B cell (primary cell): ENCODE measurements around the gene UNC5B. TPM values are rescaled to one million over a fixed set of nuclear protein-coding genes. Genes with fewer than 3 reads are reported as not detected.

Experiments used
- ATAC-seq: fragments of 200-7000 bp; cut with Tn5 transposase; one replicate; pipeline ENCODE4 v1.10.0; 2021; ENCODE audit warnings: low read depth, mild to moderate bottlenecking, moderate number of reproducible peaks, moderate library complexity
- CTCF ChIA-PET: fragments of 350-600 bp; sonication (Branson Sonifier 250); formaldehyde crosslinking; loops from one replicate; lab custom pipeline; 2021; ENCODE audit warnings: antibody characterized with exemption, inconsistent platforms; lab: Charles Lee
- POLR2A ChIA-PET: fragments of 350-600 bp; sonication (Branson Sonifier 250); formaldehyde crosslinking; loops from one replicate; lab custom pipeline; 2021; ENCODE audit warnings: antibody characterized with exemption; lab: Charles Lee
- DNase-seq: peaks from one replicate; pipeline ENCODE4 v3.0.0; 2013
- H2AFZ ChIP-seq: 2 replicates; pipeline ENCODE4 v1.6.1; 2012; ENCODE audit warnings: mild to moderate bottlenecking, low read depth, low read length; ENCODE audit not compliant: insufficient read depth, poor library complexity, severe bottlenecking
- H3K27ac ChIP-seq, 2 donors: 1 replicate in 1 of 2; 2 replicates in 1 of 2; pipeline ENCODE4 v1.5.1; 2012 to 2013; ENCODE audit warnings: low read length in 2 of 2, mild to moderate bottlenecking in 2 of 2, moderate library complexity in 1 of 2
- H3K27me3 ChIP-seq, 4 experiments: fragments of 200-600 bp in 1 of 4; sonication (generic) in 1 of 4; replicated peaks in 1 of 4; 1 replicate in 2 of 4; 2 replicates in 2 of 4; pipeline versions ENCODE4 v1.6.1 to v1.7.0; 2013 to 2016; ENCODE audit warnings: low read length in 3 of 4, mild to moderate bottlenecking in 2 of 4, mixed read lengths in 1 of 4, moderate library complexity in 1 of 4; ENCODE audit not compliant: insufficient read depth in 4 of 4, control insufficient read depth in 3 of 4; ENCODE audit errors: control extremely low read depth in 1 of 4
- H3K36me3 ChIP-seq, 2 experiments: replicated peaks in 1 of 2; 1 replicate in 1 of 2; 2 replicates in 1 of 2; pipeline versions ENCODE4 v1.6.1 to v1.7.1; 2013; ENCODE audit warnings: low read length in 1 of 2; ENCODE audit not compliant: insufficient read depth in 2 of 2, control insufficient read depth in 1 of 2; ENCODE audit errors: control extremely low read depth in 1 of 2, extremely low read depth in 1 of 2
- H3K4me1 ChIP-seq, 2 donors: fragments of 200-600 bp in 1 of 2; sonication (generic) in 1 of 2; 1 replicate in 1 of 2; 2 replicates in 1 of 2; pipeline versions ENCODE4 v1.5.1 to v1.6.1; 2013 to 2017; ENCODE audit warnings: low read length in 2 of 2; ENCODE audit not compliant: control insufficient read depth in 2 of 2, insufficient read depth in 2 of 2
- H3K4me2 ChIP-seq: replicated peaks from 2 replicates; pipeline ENCODE3; 2012; ENCODE audit warnings: mild to moderate bottlenecking, low read depth, low read length; ENCODE audit not compliant: poor library complexity, severe bottlenecking
- H3K4me3 ChIP-seq, 5 experiments: fragments of 200-600 bp in 1 of 5; sonication (generic) in 1 of 5; 1 replicate in 3 of 5; 2 replicates in 2 of 5; pipeline versions ENCODE4 v1.5.1 to v1.7.0; 2011 to 2016; ENCODE audit warnings: low read length in 4 of 5, mild to moderate bottlenecking in 4 of 5, low read depth in 2 of 5, control low read depth in 1 of 5, moderate library complexity in 1 of 5; ENCODE audit not compliant: insufficient read depth in 1 of 5; ENCODE audit errors: control extremely low read depth in 1 of 5, extremely low read depth in 1 of 5
- H3K79me2 ChIP-seq: fragments of 200-600 bp; sonication (generic); one replicate; pipeline ENCODE4 v1.6.0; 2016; ENCODE audit warnings: low read length; ENCODE audit not compliant: control insufficient read depth, insufficient read depth
- H3K9ac ChIP-seq: fragments of 200-600 bp; sonication (generic); 2 replicates; pipeline ENCODE4 v1.6.1; 2017; ENCODE audit warnings: mild to moderate bottlenecking, low read length, moderate library complexity
- H3K9me3 ChIP-seq, 3 donors: one replicate each; pipeline versions ENCODE4 v1.6.1 to v1.7.1; 2013; ENCODE audit warnings: low read length in 2 of 3; ENCODE audit not compliant: control insufficient read depth in 2 of 3, insufficient read depth in 1 of 3; ENCODE audit errors: control extremely low read depth in 1 of 3
- H4K20me1 ChIP-seq: 2 replicates; pipeline ENCODE4 v1.6.0; 2012; ENCODE audit warnings: mild to moderate bottlenecking, low read length; ENCODE audit not compliant: insufficient read depth, control insufficient read depth, poor library complexity, severe bottlenecking
- H3K27ac Mint-ChIP-seq: one replicate; pipeline ENCODE4 v1.8.0; 2021; ENCODE audit warnings: mixed read lengths
- H3K27me3 Mint-ChIP-seq: one replicate; pipeline ENCODE4 v1.8.0; 2021; ENCODE audit warnings: mixed read lengths
- H3K4me1 Mint-ChIP-seq: one replicate; pipeline ENCODE4 v1.8.0; 2021; ENCODE audit warnings: mixed read lengths
- H3K4me3 Mint-ChIP-seq: one replicate; pipeline ENCODE4 v1.8.0; 2021; ENCODE audit warnings: mixed read lengths
- H3K9me3 Mint-ChIP-seq: one replicate; pipeline ENCODE4 v1.8.0; 2022; ENCODE audit warnings: mixed read lengths; ENCODE audit not compliant: insufficient read depth
- CTCF ChIP-seq: fragments of 200-600 bp; IDR thresholded peaks from one replicate; pipeline ENCODE4 v1.8.0; 2022; ENCODE audit warnings: antibody characterized with exemption, mild to moderate bottlenecking
- EZH2 ChIP-seq: IDR thresholded peaks from 2 replicates; pipeline ENCODE4 v1.6.1; 2012; ENCODE audit warnings: borderline replicate concordance, low read depth, mild to moderate bottlenecking, moderate library complexity, low read length; ENCODE audit not compliant: insufficient read depth, poor library complexity, severe bottlenecking
- WGBS: methylation state at CpG from one replicate; pipeline ENCODE4 v1.1.5; 2013; ENCODE audit warnings: missing lambda C conversion rate; ENCODE audit not compliant: insufficient coverage; 5-methylcytosine and 5-hydroxymethylcytosine counted together
- intact Hi-C: fragments of 100-400 bp; cut with micrococcal nuclease; formaldehyde crosslinking; loops from one replicate; pipeline ENCODE4 v1.10.0; 2022
- polyA plus RNA-seq: library from polyadenylated mRNA; depleted of rRNA; stranded (reverse); fragments of >200 nt; gene quantifications from 2 replicates; pipeline ENCODE4 v1.2.3, GENCODE V29; 2012
- total RNA-seq, 2 donors: library from RNA; stranded (reverse); fragments of 120-200 nt in 1 of 2; gene quantifications; 1 replicate in 1 of 2; 2 replicates in 1 of 2; pipeline versions ENCODE4 v1.2.3 to v1.2.4, GENCODE V29; 2013 to 2022

Gene UNC5B
- total and polyA plus RNA-seq, 2 donors (not counting 1 experiment from before 2014, with no cell fraction given), result not detected

- Histone ChIP-seq H2AFZ (no peak overlapping the region), H3K36me3 (no peaks in the 10 kb centered on the region), H3K27me3 (peaks cover 0 to 40% (median 21%) of the 10 kb centered on the region in 4 experiments), H3K27ac (no peak overlapping the region), H3K9ac (no peak overlapping the region), H3K4me3 (no peak overlapping the region), H3K79me2 (no peaks in the 10 kb centered on the region), H4K20me1 (no peaks in the 10 kb centered on the region), H3K4me2 (no peak overlapping the region), H3K9me3 (no peaks in the 10 kb centered on the region), H3K4me1 (peaks cover 5 to 7% of the 10 kb centered on the region in 2 donors)
- no peak overlapping the region for H3K27ac Mint-ChIP-seq
- H3K4me1 Mint-ChIP-seq, result peaks cover 7% of the 10 kb centered on the region
- H3K9me3 Mint-ChIP-seq, result no peaks in the 10 kb centered on the region
- H3K4me3 Mint-ChIP-seq, result no peak overlapping the region
- DNase-seq (no peak), ATAC-seq (no peak)
- TF ChIP-seq CTCF (no peak), EZH2 (no peak)
- ChIA-PET CTCF (no interaction called here), POLR2A (no interaction called here)
- peaks cover 71% of the 10 kb centered on the region for H3K27me3 Mint-ChIP-seq
- intact Hi-C loops, result no loop called here
Measured at GRCh38 chr10:71207578-71207977, 4.8 kb upstream of the UNC5B start.

- H3K27ac ChIP-seq, result no peak overlapping the region
- H2AFZ ChIP-seq, result no peak overlapping the region
- H3K4me1 ChIP-seq, result peaks cover 12 to 18% of the 10 kb centered on the region in 2 donors
- Mint-ChIP-seq H3K4me1 (peaks cover 13% of the 10 kb centered on the region), H3K27ac (no peak overlapping the region), H3K4me3 (no peak overlapping the region), H3K27me3 (peaks cover 67% of the 10 kb centered on the region), H3K9me3 (no peaks in the 10 kb centered on the region)
- peak overlapping the region; percentile 25 for H3K4me2 ChIP-seq
- no peaks in the 10 kb centered on the region for H3K79me2 ChIP-seq
- TF ChIP-seq CTCF, result peak; percentile 40
- no peak for TF ChIP-seq EZH2
- no peak overlapping the region for H3K4me3 ChIP-seq
- ChIA-PET POLR2A (no interaction called here), CTCF (no interaction called here)
- no CpG with 5 or more reads among the region's 4 CpGs for WGBS
- DNase-seq (no peak), ATAC-seq (no peak)
- H3K36me3 ChIP-seq, result no peaks in the 10 kb centered on the region
- intact Hi-C loops, result no loop called here
- no peak overlapping the region for H3K9ac ChIP-seq
- H3K27me3 ChIP-seq, result peaks cover 0 to 54% (median 27%) of the 10 kb centered on the region in 4 experiments
- H4K20me1 ChIP-seq, result no peaks in the 10 kb centered on the region
- no peaks in the 10 kb centered on the region for H3K9me3 ChIP-seq
Measured at GRCh38 chr10:71209352-71209715, 3.0 kb upstream of the UNC5B start.
